ENCODE measurements around the gene PTCHD1.

The PTCHD1 gene

GRCh38 chrX:23312136-23312535 is 22.5 kb upstream of the PTCHD1 start:
- no peaks in the 10 kb centered on the region for H3K4me1 ChIP-seq (ENCODE audit: insufficient read depth, insufficient read length)
- no peaks in the 10 kb centered on the region for H3K27me3 ChIP-seq (ENCODE audit: insufficient read depth, insufficient read length)
- no peak overlapping the region for H3K4me3 ChIP-seq (ENCODE audit: insufficient read length, low read depth)
- no peak overlapping the region for H3K9ac ChIP-seq (ENCODE audit: insufficient read length, low read depth)
- H3K36me3 ChIP-seq (ENCODE audit: insufficient read depth, insufficient read length, low read length): no peaks in the 10 kb centered on the region
- no peak for DNase-seq (ENCODE audit: low read depth, low spot score)
- TF ChIP-seq YY1 (IDR thresholded peaks at IDR 0.05; ENCODE audit: insufficient read depth, insufficient read length) (no peak), SUZ12 (IDR thresholded peaks at IDR 0.05; ENCODE audit: extremely low read depth, insufficient read depth, insufficient read length) (no peak), ZNF274 (IDR thresholded peaks at IDR 0.05; ENCODE audit: low read depth, low read length) (no peak)
- H3K9me3 ChIP-seq (ENCODE audit: insufficient read depth, low read length): no peaks in the 10 kb centered on the region

DNA sequence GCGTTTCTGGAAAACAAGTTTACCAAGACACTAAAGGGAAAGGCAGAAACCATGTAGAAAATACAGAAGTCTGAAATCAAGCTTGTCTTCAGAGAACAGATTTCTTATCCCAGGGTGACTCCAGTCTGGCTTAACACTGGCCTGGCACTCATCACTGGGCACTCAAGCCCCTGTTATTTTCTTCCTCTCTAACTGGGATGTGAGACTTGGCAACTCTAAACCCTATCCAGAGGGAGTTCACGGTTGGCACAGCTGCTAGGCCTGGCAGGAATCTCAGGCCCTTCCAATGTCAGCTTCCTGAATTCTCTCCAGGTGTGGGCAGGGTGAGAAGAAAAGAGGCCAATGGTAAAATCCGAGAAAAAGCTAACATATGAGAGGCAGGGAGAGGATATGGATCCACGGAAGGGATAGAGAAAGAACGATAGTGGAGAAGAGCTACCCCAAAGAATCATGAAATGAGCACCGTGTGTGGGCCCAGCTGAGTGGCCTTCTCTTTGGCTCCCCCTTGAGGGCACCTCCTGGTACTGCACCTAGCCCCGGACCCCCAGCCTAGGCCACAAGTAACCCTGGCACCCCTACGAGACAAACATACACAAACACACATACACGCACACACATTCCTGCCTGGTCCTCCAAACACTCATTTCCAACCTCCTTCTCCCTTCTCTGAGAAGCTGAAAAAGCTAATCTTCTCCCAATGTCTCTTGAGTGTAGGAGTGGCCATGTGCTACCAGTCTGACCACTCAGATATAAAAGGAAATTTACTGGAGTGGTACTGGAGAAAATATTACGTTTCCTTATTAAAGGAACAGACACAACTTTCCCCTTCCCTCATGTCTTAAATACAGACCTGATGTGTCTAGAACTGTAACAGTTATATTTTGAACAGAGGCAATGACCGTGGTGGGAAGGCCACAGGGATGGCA is 16.6 kb upstream of the PTCHD1 start:
- no peak for DNase-seq (ENCODE audit: low read depth, low spot score)
- H3K9me3 ChIP-seq (ENCODE audit: insufficient read depth, low read length): no peaks in the 10 kb centered on the region
- no peak overlapping the region for H3K4me3 ChIP-seq (ENCODE audit: insufficient read length, low read depth)
- no peak overlapping the region for H3K9ac ChIP-seq (ENCODE audit: insufficient read length, low read depth)
- TF ChIP-seq SUZ12 (IDR thresholded peaks at IDR 0.05; ENCODE audit: extremely low read depth, insufficient read depth, insufficient read length): no peak
- TF ChIP-seq ZNF274 (IDR thresholded peaks at IDR 0.05; ENCODE audit: low read depth, low read length): no peak
- TF ChIP-seq YY1 (IDR thresholded peaks at IDR 0.05; ENCODE audit: insufficient read depth, insufficient read length): no peak
- no peaks in the 10 kb centered on the region for H3K4me1 ChIP-seq (ENCODE audit: insufficient read depth, insufficient read length)
- no peaks in the 10 kb centered on the region for H3K27me3 ChIP-seq (ENCODE audit: insufficient read depth, insufficient read length)
- H3K36me3 ChIP-seq (ENCODE audit: insufficient read depth, insufficient read length, low read length): no peaks in the 10 kb centered on the region

GRCh38 chrX:23327104-23327503 is 7.5 kb upstream of the PTCHD1 start:
- TF ChIP-seq YY1 (IDR thresholded peaks at IDR 0.05; ENCODE audit: insufficient read depth, insufficient read length): no peak
- no peak for TF ChIP-seq ZNF274 (IDR thresholded peaks at IDR 0.05; ENCODE audit: low read depth, low read length)
- no peak for TF ChIP-seq SUZ12 (IDR thresholded peaks at IDR 0.05; ENCODE audit: extremely low read depth, insufficient read depth, insufficient read length)
- peaks cover 16% of the 10 kb centered on the region for H3K27me3 ChIP-seq (ENCODE audit: insufficient read depth, insufficient read length)
- no peaks in the 10 kb centered on the region for H3K36me3 ChIP-seq (ENCODE audit: insufficient read depth, insufficient read length, low read length)
- H3K4me3 ChIP-seq (ENCODE audit: insufficient read length, low read depth): no peak overlapping the region
- no peaks in the 10 kb centered on the region for H3K9me3 ChIP-seq (ENCODE audit: insufficient read depth, low read length)
- no peak for DNase-seq (ENCODE audit: low read depth, low spot score)
- peaks cover 2% of the 10 kb centered on the region for H3K4me1 ChIP-seq (ENCODE audit: insufficient read depth, insufficient read length)
- H3K9ac ChIP-seq (ENCODE audit: insufficient read length, low read depth): no peak overlapping the region

DNA sequence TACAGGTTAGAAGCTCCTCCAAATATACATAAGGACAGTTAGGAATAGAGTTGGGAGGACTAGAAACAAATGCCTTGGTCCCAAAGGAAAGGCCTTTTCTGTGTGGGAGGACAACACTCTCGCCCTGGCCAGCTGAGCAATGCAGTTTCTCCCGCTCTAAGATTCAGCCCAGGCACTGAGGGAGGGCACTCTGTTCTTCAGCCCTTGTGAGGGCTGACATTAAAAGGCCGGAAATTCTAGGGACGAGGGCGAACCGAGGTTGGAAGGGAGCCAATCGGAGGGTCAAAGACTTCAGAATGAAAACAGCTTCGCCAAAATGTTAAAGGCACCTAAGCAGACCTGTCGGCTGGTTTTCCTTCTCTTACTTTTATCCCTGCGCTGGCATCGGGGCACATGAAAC is 2.9 kb upstream of the PTCHD1 start:
- Histone ChIP-seq H3K27me3 (ENCODE audit: insufficient read depth, insufficient read length) (peaks cover 54% of the 10 kb centered on the region), H3K4me1 (ENCODE audit: insufficient read depth, insufficient read length) (peaks cover 2% of the 10 kb centered on the region), H3K9ac (ENCODE audit: insufficient read length, low read depth) (peak overlapping the region; percentile 39), H3K4me3 (ENCODE audit: insufficient read length, low read depth) (peak overlapping the region; percentile 46), H3K9me3 (ENCODE audit: insufficient read depth, low read length) (no peaks in the 10 kb centered on the region), H3K36me3 (ENCODE audit: insufficient read depth, insufficient read length, low read length) (no peaks in the 10 kb centered on the region)
- TF ChIP-seq SUZ12 (IDR thresholded peaks at IDR 0.05; ENCODE audit: extremely low read depth, insufficient read depth, insufficient read length) (no peak), YY1 (IDR thresholded peaks at IDR 0.05; ENCODE audit: insufficient read depth, insufficient read length) (no peak), ZNF274 (IDR thresholded peaks at IDR 0.05; ENCODE audit: low read depth, low read length) (no peak)
- DNase-seq (ENCODE audit: low read depth, low spot score): no peak

GRCh38 chrX:23332101-23332887 is 2.4 kb upstream of the PTCHD1 start:
- no peaks in the 10 kb centered on the region for H3K36me3 ChIP-seq (ENCODE audit: insufficient read depth, insufficient read length, low read length)
- H3K9me3 ChIP-seq (ENCODE audit: insufficient read depth, low read length): no peaks in the 10 kb centered on the region
- peak overlapping the region; percentile 39 for H3K9ac ChIP-seq (ENCODE audit: insufficient read length, low read depth)
- no peak for TF ChIP-seq SUZ12 (IDR thresholded peaks at IDR 0.05; ENCODE audit: extremely low read depth, insufficient read depth, insufficient read length)
- TF ChIP-seq ZNF274 (IDR thresholded peaks at IDR 0.05; ENCODE audit: low read depth, low read length): no peak
- no peak for TF ChIP-seq YY1 (IDR thresholded peaks at IDR 0.05; ENCODE audit: insufficient read depth, insufficient read length)
- H3K4me3 ChIP-seq (ENCODE audit: insufficient read length, low read depth): peak overlapping the region; percentile 46
- peaks cover 57% of the 10 kb centered on the region for H3K27me3 ChIP-seq (ENCODE audit: insufficient read depth, insufficient read length)
- DNase-seq (ENCODE audit: low read depth, low spot score): no peak
- H3K4me1 ChIP-seq (ENCODE audit: insufficient read depth, insufficient read length): peaks cover 2% of the 10 kb centered on the region

DNA sequence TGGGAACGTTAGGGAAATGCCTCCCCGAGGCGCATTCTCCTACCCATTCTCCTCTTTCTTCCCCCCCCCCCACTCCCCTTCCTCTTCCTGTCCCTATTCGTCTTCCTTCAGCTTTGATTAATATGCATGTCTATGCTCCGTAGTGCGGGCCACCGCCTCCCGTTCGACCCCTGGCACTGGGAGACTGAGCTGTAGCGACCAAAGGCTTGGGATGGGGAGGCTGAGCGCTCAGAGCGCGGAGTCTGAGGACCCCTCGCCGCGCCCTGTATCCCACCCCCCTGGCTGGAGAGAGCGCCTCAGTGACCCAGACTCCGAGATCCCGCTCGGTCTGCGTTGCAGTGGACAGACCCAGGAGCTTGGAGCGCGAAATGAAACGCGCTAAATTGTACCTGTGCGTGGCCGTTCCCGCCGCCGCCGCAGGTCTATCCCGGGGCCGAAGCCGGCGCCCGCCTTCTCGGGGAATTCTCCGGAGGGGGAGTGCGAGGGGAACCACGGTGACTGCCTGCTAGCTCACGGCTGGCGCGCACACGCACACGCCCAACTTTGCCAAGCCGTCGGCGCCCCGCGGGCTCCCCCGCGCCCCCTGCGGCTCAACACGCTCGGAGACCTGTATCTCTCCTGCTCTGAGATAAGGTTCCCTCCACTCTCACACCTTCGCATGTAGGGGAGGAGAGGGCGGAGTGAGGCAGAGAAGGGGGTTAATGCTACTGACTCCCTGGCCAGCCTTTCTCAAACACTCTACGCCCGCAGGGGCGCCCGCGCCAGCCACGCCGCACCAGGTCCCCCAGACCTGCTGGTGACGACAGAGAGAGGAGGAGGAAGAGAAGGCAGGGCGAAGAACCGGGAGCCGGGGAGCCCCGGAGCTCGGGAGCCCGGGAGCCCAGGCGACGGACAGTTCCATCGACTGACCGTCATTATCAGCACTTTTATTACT is 1.5 kb upstream of the PTCHD1 start:
- TF ChIP-seq YY1 (IDR thresholded peaks at IDR 0.05; ENCODE audit: insufficient read depth, insufficient read length) (no peak), SUZ12 (IDR thresholded peaks at IDR 0.05; ENCODE audit: extremely low read depth, insufficient read depth, insufficient read length) (no peak), ZNF274 (IDR thresholded peaks at IDR 0.05; ENCODE audit: low read depth, low read length) (no peak)
- H3K9me3 ChIP-seq (ENCODE audit: insufficient read depth, low read length): no peaks in the 10 kb centered on the region
- DNase-seq (ENCODE audit: low read depth, low spot score): no peak
- H3K36me3 ChIP-seq (ENCODE audit: insufficient read depth, insufficient read length, low read length): no peaks in the 10 kb centered on the region
- peak overlapping the region; percentile 46 for H3K4me3 ChIP-seq (ENCODE audit: insufficient read length, low read depth)
- H3K27me3 ChIP-seq (ENCODE audit: insufficient read depth, insufficient read length): peaks cover 57% of the 10 kb centered on the region
- H3K4me1 ChIP-seq (ENCODE audit: insufficient read depth, insufficient read length): peaks cover 2% of the 10 kb centered on the region
- H3K9ac ChIP-seq (ENCODE audit: insufficient read length, low read depth): peak overlapping the region; percentile 67
